Muscle of leg (tissue), 16 donors: ENCODE data around the gene SBNO2. TPM values are rescaled to one million over a fixed set of nuclear protein-coding genes. Genes with fewer than 3 reads are reported as not detected.

Experiments
- DNase-seq: peaks from one replicate; pipeline ENCODE4 v3.0.0; 2013
- H3K27ac ChIP-seq: one replicate; pipeline ENCODE4 v1.5.1; 2013; ENCODE audit warnings: mild to moderate bottlenecking, low read length, control low read depth
- H3K27me3 ChIP-seq: one replicate; pipeline ENCODE4 v1.6.1; 2013; ENCODE audit warnings: low read length; ENCODE audit not compliant: control insufficient read depth, insufficient read depth
- H3K36me3 ChIP-seq: one replicate; pipeline ENCODE4 v1.6.1; 2013; ENCODE audit warnings: low read length; ENCODE audit not compliant: control insufficient read depth, insufficient read depth
- H3K4me1 ChIP-seq: one replicate; pipeline ENCODE4 v1.6.1; 2013; ENCODE audit warnings: low read length; ENCODE audit not compliant: control insufficient read depth, insufficient read depth
- H3K4me3 ChIP-seq: one replicate; pipeline ENCODE4 v1.5.1; 2013; ENCODE audit warnings: low read length, control low read depth
- H3K9me3 ChIP-seq: replicated peaks from 2 replicates; pipeline ENCODE4 v1.6.1; 2013; ENCODE audit warnings: low read depth, low read length; ENCODE audit not compliant: control insufficient read depth
- WGBS: methylation state at CpG from one replicate; pipeline ENCODE4 v1.1.5; 2013; ENCODE audit warnings: missing lambda C conversion rate; ENCODE audit not compliant: insufficient coverage; 5-methylcytosine and 5-hydroxymethylcytosine counted together
- long read RNA-seq, 11 donors: transcript quantifications; one replicate each; lab custom pipeline, GENCODE V29; 2026
- polyA plus RNA-seq, 8 donors: library from polyadenylated mRNA; unstranded; fragments of 120-200 nt; gene quantifications; one replicate each; pipeline versions ENCODE4 v1.2.1 to v1.2.3, GENCODE V29; 2013; ENCODE audit warnings: inconsistent platforms in 1 of 8, low replicate concordance in 1 of 8; ENCODE audit not compliant: insufficient read length in 8 of 8, insufficient read depth in 1 of 8
- total RNA-seq: library from RNA; stranded (reverse); fragments of 120-200 nt; gene quantifications from one replicate; pipeline ENCODE4 v1.2.4, GENCODE V29; 2013

SBNO2 gene, protein sequence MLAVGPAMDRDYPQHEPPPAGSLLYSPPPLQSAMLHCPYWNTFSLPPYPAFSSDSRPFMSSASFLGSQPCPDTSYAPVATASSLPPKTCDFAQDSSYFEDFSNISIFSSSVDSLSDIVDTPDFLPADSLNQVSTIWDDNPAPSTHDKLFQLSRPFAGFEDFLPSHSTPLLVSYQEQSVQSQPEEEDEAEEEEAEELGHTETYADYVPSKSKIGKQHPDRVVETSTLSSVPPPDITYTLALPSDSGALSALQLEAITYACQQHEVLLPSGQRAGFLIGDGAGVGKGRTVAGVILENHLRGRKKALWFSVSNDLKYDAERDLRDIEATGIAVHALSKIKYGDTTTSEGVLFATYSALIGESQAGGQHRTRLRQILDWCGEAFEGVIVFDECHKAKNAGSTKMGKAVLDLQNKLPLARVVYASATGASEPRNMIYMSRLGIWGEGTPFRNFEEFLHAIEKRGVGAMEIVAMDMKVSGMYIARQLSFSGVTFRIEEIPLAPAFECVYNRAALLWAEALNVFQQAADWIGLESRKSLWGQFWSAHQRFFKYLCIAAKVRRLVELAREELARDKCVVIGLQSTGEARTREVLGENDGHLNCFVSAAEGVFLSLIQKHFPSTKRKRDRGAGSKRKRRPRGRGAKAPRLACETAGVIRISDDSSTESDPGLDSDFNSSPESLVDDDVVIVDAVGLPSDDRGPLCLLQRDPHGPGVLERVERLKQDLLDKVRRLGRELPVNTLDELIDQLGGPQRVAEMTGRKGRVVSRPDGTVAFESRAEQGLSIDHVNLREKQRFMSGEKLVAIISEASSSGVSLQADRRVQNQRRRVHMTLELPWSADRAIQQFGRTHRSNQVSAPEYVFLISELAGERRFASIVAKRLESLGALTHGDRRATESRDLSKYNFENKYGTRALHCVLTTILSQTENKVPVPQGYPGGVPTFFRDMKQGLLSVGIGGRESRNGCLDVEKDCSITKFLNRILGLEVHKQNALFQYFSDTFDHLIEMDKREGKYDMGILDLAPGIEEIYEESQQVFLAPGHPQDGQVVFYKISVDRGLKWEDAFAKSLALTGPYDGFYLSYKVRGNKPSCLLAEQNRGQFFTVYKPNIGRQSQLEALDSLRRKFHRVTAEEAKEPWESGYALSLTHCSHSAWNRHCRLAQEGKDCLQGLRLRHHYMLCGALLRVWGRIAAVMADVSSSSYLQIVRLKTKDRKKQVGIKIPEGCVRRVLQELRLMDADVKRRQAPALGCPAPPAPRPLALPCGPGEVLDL (N-terminal part only)
- total RNA-seq = 7.4 TPM
- 10 to 100 TPM in 6 of 8 donors, 1 to 10 TPM in 2; 8.8 to 16.7 (median 12.4) TPM for polyA plus RNA-seq
- long read RNA-seq, donor 1 = 0 reads
- long read RNA-seq, donor 2 = 0 reads
- long read RNA-seq, donor 3, full-length matches to known transcripts = 3 of 3 reads
- long read RNA-seq, donor 3, partial matches to known transcripts = 0 of 3 reads
- long read RNA-seq, donor 3, other reads (novel, unspliced or antisense) = 0 of 3 reads
- long read RNA-seq, donor 4, full-length matches to known transcripts = 1 of 1 reads
- long read RNA-seq, donor 4, partial matches to known transcripts = 0 of 1 reads
- long read RNA-seq, donor 4, other reads (novel, unspliced or antisense) = 0 of 1 reads
- long read RNA-seq, donor 5, partial matches to known transcripts = 36 of 96 reads
- long read RNA-seq, donor 5, other reads (novel, unspliced or antisense) = 60 of 96 reads
- long read RNA-seq, donor 6 = 0 reads
- long read RNA-seq, donor 7, full-length matches to known transcripts = 1 of 1 reads
- long read RNA-seq, donor 7, partial matches to known transcripts = 0 of 1 reads
- long read RNA-seq, donor 7, other reads (novel, unspliced or antisense) = 0 of 1 reads
- long read RNA-seq, donor 8 = 0 reads
- long read RNA-seq, donor 9, partial matches to known transcripts = 1,320 of 1,561 reads
- long read RNA-seq, donor 9, other reads (novel, unspliced or antisense) = 241 of 1,561 reads
- long read RNA-seq, donor 10 = 0 reads
- long read RNA-seq, donor 11, full-length matches to known transcripts = 1 of 1 reads
- long read RNA-seq, donor 11, partial matches to known transcripts = 0 of 1 reads
- long read RNA-seq, donor 11, other reads (novel, unspliced or antisense) = 0 of 1 reads

DNA sequence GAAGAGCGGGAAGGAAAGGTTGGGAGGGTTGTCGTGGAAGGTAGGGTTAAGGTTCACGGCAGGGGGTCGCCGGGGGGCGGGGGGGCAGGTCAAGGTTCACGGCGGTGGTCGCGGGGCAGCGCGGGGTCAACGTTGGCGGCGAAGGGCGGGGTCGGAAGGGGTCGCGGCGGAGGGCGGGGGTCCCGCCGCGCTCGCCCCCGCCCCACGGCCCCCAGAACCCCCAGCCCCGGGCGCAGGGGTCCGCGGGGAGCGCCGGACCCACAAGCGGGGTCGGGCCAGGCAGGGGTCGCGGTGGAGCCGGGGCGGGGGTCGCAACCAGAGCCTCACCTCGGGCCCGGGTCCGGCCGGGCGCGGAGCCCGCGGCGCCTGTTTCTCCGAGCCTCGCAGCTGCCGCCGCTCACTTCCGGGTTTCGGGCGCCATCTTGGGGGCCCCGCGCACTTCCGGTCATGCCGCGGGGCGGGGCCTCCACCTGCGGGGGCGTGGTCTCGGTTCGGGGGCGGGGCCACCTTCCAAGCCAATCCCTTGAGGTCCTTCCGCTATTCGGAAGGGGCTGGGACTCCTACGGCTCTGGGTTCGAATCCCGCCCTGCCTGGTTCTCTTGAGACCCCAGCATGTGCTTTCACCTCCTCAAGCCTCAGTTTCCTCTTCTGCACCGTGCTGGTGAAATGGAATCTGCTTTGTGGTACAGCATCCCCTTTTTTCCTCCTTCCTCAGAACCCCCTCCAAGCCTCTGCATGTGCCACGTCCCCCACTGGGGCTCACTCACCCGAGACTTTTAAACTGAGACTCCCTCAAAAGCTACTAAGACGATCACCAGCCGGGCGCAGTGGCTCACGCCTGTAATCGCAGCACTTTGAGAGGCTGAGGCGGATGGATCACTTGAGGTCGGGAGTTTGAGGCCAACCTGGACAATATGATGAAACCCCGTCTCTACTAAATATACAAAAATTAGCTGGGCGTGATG, at the start of gene SBNO2:
Gene SBNO2, minus strand, starts transcription at position 424 of the 965 bp plus-strand sequence. CDS start 19,992 bp downstream, outside the sequence.
- Histone ChIP-seq H3K4me1 (peaks cover 36% of the 10 kb centered on the region), H3K27me3 (no peaks in the 10 kb centered on the region), H3K4me3 (peak within 1 kb of the TSS; percentile 75), H3K36me3 (no peaks in the 10 kb centered on the region), H3K27ac (peak within 1 kb of the TSS; percentile 94), H3K9me3 (no peaks in the 10 kb centered on the region)
- WGBS = 8% methylated on average over 63 of the region's 84 CpGs
- peak; percentile 89 for DNase-seq

DNA sequence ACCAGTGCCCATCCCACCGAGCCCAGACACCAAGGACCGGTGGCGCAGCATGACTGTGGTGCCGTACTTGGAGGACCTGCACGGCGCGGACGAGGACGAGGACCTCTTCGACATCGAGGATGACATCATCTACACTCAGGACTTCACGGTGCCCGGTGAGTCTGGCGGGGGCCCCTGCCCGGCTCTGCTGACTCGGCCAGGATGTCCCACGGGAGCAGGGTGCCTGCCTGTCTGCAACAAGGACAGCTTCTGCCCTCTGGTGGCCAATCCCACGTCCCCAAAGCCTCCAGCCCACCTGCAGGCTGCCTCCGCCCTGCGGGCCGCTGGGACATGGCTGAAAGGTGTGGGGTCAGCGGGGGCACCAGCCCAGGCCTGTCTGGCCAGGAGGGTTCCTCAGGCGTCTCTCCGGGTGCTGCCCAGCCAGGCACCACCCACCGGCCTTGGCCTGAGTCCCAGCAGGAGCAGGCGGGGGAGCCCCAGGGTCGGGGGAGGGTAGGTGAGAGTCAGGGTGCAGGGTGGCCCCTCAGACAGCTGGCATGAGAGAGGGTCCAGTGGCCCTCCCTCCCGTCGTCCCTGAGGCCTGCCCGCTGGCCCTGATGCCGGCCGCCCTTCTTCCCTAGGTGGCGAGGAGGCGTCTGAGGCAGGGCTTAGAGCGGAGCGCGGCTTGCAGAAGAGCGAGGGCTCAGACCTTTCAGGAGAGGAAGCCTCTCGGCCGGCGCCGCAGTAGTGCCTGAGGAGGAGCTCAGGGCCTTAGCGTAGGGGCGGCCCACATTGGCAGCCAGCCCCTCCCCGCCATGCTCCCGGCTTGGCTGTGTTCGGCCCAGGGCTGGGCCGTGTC, 49.2 kb upstream of the SBNO2 start:
- Histone ChIP-seq H3K27me3 (no peaks in the 10 kb centered on the region), H3K4me1 (peaks cover 42% of the 10 kb centered on the region), H3K36me3 (peaks cover 80% of the 10 kb centered on the region), H3K4me3 (no peak overlapping the region), H3K27ac (no peak overlapping the region), H3K9me3 (no peaks in the 10 kb centered on the region)
- no peak for DNase-seq
- WGBS = 78% methylated on average over 44 of the region's 48 CpGs

DNA sequence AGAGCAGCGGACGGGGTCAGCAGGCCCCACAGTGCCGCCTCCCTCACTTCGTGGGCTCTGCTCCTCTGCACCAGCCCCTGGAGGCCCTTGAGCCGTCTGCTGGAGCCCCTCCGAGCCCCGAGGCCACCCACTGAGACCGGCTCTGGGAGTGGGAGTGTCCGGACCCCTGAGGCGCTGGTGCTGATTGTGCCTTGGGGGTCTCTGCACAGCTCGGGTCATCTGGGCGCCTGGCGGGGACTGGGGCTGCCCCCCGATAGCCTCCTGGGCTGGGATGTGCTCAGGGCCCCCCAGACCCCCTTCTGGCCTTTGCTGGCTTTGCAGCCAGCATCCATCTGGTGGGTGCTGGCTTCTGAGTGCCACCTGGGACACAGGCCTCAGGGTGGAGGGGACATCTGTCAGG, 48.3 kb upstream of the SBNO2 start:
- no peak for DNase-seq
- H3K4me1 ChIP-seq = peaks cover 50% of the 10 kb centered on the region
- no peak overlapping the region for H3K4me3 ChIP-seq
- no peaks in the 10 kb centered on the region for H3K9me3 ChIP-seq
- peaks cover 79% of the 10 kb centered on the region for H3K36me3 ChIP-seq
- H3K27ac ChIP-seq = no peak overlapping the region
- 77% methylated on average over 14 of the region's 14 CpGs for WGBS
- H3K27me3 ChIP-seq = no peaks in the 10 kb centered on the region

DNA sequence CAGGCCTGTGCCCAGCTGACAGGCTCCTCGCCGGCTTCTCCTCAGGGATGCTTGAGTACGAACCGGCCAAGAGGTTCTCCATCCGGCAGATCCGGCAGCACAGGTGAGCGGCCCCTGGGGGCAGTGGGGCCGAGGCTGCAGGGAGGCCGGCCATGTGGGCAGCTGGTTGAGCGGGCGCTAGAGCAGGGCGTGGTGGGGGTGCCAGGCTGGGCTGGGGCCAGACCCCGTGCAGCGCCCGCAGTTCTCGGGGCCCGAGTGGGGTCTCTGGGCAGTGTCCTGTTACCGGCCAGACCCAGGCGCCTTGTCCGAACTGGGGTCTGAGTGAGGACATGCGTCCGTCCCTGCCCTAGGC, 47.8 kb upstream of the SBNO2 start:
- Histone ChIP-seq H3K4me1 (peaks cover 56% of the 10 kb centered on the region), H3K27ac (peak overlapping the region; percentile 35), H3K36me3 (peaks cover 74% of the 10 kb centered on the region), H3K4me3 (no peak overlapping the region), H3K27me3 (no peaks in the 10 kb centered on the region), H3K9me3 (no peaks in the 10 kb centered on the region)
- no peak for DNase-seq
- WGBS = 74% methylated on average over 21 of the region's 22 CpGs

DNA sequence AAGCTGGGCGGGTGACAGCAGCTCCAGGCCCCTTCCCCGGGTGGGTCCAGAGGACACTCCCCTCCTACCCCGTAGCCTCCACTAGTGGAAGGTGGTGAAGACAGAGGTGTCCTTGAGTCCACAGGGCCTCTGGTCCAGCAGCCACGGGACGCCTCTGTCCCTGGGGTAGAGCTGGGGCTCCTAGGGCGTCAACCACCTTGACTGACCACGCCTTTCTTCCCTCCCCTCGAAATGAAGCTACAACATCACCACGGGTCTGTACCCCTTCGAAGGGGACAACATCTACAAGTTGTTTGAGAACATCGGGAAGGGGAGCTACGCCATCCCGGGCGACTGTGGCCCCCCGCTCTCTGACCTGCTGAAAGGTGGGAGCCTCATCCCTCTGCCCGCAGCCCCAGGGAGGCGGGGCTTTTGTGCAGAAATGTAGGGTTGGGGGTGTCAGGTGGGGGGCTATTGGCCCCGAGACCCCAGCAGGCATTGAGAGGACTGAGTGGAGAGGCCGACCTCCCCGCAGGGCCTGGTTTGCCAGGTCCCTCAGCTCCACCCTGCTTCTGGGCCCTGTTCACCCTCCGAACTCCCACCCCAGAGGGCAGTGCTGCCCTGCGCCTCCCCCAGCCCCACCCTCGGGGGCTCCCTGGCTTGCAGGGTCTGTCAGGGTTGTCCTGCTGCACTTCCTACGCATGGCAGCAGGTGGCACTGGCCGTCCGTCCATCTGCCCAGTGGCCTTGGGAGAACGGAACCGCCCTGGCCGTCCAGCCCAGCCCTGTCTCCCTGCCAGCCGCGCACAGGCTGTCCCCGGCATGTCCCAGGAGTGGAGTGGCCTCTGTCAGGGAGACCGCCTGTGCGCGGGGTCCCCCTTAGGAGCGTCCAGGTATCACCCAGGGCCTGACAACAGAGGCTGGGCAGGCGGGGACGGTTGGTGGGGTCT, 47.2 kb upstream of the SBNO2 start:
- no peaks in the 10 kb centered on the region for H3K27me3 ChIP-seq
- H3K36me3 ChIP-seq = peaks cover 70% of the 10 kb centered on the region
- H3K9me3 ChIP-seq = no peaks in the 10 kb centered on the region
- peak; percentile 76 for DNase-seq
- H3K4me1 ChIP-seq = peaks cover 62% of the 10 kb centered on the region
- no peak overlapping the region for H3K4me3 ChIP-seq
- WGBS = 45% methylated on average over 24 of the region's 38 CpGs
- H3K27ac ChIP-seq = peak overlapping the region; percentile 35

DNA sequence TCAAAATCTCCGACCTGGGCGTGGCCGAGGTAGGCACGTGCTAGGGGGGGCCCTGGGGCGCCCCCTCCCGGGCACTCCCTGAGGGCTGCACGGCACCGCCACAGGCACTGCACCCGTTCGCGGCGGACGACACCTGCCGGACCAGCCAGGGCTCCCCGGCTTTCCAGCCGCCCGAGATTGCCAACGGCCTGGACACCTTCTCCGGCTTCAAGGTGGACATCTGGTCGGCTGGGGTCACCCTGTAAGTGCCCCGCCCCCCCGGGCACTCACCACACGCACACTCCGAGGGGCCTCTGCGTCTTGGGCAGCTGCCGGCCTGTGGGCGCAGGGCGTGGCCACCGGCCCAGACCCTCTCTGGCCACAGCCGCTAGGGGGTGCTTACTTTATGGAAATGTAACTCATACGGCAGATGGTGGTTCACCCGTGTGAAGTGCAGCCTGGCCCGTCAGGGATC, 46.4 kb upstream of the SBNO2 start:
- DNase-seq = no peak
- Histone ChIP-seq H3K4me3 (no peak overlapping the region), H3K9me3 (no peaks in the 10 kb centered on the region), H3K27me3 (no peaks in the 10 kb centered on the region), H3K27ac (peak overlapping the region; percentile 20), H3K36me3 (peaks cover 62% of the 10 kb centered on the region), H3K4me1 (peaks cover 69% of the 10 kb centered on the region)
- WGBS = 88% methylated on average over 28 of the region's 33 CpGs
